Measurements from ENCODE around the gene LRP2. TPM values are rescaled to one million over a fixed set of nuclear protein-coding genes. Genes with fewer than 3 reads are reported as not detected.

The LRP2 gene
- total and polyA plus RNA-seq, 2 of the 8 experiments (the other 6 are each of a cell fraction or from before 2014, with no cell fraction given), result 2.0 to 2.9 TPM

- TF ChIP-seq, protein P1, sequence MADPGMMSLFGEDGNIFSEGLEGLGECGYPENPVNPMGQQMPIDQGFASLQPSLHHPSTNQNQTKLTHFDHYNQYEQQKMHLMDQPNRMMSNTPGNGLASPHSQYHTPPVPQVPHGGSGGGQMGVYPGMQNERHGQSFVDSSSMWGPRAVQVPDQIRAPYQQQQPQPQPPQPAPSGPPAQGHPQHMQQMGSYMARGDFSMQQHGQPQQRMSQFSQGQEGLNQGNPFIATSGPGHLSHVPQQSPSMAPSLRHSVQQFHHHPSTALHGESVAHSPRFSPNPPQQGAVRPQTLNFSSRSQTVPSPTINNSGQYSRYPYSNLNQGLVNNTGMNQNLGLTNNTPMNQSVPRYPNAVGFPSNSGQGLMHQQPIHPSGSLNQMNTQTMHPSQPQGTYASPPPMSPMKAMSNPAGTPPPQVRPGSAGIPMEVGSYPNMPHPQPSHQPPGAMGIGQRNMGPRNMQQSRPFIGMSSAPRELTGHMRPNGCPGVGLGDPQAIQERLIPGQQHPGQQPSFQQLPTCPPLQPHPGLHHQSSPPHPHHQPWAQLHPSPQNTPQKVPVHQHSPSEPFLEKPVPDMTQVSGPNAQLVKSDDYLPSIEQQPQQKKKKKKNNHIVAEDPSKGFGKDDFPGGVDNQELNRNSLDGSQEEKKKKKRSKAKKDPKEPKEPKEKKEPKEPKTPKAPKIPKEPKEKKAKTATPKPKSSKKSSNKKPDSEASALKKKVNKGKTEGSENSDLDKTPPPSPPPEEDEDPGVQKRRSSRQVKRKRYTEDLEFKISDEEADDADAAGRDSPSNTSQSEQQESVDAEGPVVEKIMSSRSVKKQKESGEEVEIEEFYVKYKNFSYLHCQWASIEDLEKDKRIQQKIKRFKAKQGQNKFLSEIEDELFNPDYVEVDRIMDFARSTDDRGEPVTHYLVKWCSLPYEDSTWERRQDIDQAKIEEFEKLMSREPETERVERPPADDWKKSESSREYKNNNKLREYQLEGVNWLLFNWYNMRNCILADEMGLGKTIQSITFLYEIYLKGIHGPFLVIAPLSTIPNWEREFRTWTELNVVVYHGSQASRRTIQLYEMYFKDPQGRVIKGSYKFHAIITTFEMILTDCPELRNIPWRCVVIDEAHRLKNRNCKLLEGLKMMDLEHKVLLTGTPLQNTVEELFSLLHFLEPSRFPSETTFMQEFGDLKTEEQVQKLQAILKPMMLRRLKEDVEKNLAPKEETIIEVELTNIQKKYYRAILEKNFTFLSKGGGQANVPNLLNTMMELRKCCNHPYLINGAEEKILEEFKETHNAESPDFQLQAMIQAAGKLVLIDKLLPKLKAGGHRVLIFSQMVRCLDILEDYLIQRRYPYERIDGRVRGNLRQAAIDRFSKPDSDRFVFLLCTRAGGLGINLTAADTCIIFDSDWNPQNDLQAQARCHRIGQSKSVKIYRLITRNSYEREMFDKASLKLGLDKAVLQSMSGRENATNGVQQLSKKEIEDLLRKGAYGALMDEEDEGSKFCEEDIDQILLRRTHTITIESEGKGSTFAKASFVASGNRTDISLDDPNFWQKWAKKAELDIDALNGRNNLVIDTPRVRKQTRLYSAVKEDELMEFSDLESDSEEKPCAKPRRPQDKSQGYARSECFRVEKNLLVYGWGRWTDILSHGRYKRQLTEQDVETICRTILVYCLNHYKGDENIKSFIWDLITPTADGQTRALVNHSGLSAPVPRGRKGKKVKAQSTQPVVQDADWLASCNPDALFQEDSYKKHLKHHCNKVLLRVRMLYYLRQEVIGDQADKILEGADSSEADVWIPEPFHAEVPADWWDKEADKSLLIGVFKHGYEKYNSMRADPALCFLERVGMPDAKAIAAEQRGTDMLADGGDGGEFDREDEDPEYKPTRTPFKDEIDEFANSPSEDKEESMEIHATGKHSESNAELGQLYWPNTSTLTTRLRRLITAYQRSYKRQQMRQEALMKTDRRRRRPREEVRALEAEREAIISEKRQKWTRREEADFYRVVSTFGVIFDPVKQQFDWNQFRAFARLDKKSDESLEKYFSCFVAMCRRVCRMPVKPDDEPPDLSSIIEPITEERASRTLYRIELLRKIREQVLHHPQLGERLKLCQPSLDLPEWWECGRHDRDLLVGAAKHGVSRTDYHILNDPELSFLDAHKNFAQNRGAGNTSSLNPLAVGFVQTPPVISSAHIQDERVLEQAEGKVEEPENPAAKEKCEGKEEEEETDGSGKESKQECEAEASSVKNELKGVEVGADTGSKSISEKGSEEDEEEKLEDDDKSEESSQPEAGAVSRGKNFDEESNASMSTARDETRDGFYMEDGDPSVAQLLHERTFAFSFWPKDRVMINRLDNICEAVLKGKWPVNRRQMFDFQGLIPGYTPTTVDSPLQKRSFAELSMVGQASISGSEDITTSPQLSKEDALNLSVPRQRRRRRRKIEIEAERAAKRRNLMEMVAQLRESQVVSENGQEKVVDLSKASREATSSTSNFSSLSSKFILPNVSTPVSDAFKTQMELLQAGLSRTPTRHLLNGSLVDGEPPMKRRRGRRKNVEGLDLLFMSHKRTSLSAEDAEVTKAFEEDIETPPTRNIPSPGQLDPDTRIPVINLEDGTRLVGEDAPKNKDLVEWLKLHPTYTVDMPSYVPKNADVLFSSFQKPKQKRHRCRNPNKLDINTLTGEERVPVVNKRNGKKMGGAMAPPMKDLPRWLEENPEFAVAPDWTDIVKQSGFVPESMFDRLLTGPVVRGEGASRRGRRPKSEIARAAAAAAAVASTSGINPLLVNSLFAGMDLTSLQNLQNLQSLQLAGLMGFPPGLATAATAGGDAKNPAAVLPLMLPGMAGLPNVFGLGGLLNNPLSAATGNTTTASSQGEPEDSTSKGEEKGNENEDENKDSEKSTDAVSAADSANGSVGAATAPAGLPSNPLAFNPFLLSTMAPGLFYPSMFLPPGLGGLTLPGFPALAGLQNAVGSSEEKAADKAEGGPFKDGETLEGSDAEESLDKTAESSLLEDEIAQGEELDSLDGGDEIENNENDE (IDR thresholded peaks at IDR 0.05; ENCODE audit: insufficient replicate concordance, low read length), result no peak
- TF ChIP-seq TEAD4 (IDR thresholded peaks at IDR 0.05; ENCODE audit: low read depth, low read length) (no peak), YY1 (IDR thresholded peaks at IDR 0.05; ENCODE audit: low read depth, low read length) (no peak)
Measured at GRCh38 chr2:169329688-169330554, 32.4 kb downstream of the LRP2 start (continued).

All from H1 (cell line).